C4-2B (cell line): ENCODE measurements around the gene CEP76.

Source experiments
- H3K27ac ChIP-seq: fragments of 450-650 bp; 2 replicates; pipeline ENCODE4 v1.5.1; 2017
- ZFX ChIP-seq: fragments of 450-650 bp; IDR thresholded peaks from 2 replicates; pipeline ENCODE4 v1.6.1; 2017
- TF ChIP-seq, protein P1 (sequence below): fragments of 450-650 bp; conservative IDR thresholded peaks from 2 replicates; pipeline ENCODE4 v1.5.1; 2017; ENCODE audit warnings: mild to moderate bottlenecking

Gene CEP76

DNA sequence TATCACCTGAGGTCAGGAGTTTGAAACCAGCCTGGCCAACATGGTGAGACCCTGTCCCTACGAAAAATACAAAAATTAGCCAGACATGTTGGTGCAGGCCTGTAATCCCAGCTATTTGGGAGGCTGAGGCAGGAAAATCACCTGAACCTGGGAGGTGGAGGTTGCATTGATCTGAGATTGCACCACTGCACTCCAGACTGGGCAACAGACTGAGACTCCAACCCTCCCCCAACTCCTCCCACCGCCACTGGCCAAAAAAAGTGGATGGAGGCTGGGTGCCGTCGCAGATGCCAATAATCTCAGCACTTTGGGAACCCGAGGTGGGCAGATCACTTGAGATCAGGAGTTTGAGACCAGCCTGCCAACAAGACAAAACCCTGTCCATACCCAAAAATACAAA lies 34.5 kb downstream of the CEP76 start:
- no peak for TF ChIP-seq ZFX
- TF ChIP-seq, protein P1, sequence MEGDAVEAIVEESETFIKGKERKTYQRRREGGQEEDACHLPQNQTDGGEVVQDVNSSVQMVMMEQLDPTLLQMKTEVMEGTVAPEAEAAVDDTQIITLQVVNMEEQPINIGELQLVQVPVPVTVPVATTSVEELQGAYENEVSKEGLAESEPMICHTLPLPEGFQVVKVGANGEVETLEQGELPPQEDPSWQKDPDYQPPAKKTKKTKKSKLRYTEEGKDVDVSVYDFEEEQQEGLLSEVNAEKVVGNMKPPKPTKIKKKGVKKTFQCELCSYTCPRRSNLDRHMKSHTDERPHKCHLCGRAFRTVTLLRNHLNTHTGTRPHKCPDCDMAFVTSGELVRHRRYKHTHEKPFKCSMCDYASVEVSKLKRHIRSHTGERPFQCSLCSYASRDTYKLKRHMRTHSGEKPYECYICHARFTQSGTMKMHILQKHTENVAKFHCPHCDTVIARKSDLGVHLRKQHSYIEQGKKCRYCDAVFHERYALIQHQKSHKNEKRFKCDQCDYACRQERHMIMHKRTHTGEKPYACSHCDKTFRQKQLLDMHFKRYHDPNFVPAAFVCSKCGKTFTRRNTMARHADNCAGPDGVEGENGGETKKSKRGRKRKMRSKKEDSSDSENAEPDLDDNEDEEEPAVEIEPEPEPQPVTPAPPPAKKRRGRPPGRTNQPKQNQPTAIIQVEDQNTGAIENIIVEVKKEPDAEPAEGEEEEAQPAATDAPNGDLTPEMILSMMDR, result no peak
- no peak overlapping the region for H3K27ac ChIP-seq

DNA sequence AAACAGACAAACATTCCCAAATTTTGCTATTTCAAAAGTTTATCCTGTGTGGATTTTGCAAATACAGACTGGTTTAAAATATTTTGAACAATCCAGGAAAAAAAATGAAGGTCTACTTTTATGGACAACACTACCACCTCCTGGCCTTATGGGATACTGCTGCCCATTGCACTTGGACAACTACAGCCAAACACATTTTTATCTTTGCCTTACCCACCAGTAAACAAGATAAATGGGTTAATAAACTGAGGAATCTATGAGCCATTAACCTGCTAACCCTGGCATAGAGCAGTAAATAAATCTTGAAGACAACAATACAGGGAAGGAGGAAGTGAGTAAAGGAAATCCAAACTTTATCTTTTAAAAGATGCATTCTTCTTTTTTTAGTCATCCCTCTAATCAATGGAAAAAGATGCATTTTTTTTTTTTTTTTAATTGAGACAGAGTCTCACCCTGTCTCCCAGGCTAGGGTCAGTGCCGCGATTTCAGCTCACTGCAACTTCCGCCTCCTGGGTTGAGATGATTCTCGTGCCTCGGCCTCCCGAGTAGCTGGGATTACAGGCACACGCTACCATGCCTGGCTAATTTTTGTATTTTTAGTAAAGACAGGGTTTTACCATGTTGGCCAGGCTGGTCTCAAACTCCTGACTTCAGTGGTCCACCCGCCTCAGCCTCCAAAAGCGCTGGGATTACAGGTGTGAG lies 42.5 kb downstream of the CEP76 start:
- no peak overlapping the region for H3K27ac ChIP-seq
- no peak for TF ChIP-seq ZFX
- TF ChIP-seq, protein P1, result peak; percentile 94

DNA sequence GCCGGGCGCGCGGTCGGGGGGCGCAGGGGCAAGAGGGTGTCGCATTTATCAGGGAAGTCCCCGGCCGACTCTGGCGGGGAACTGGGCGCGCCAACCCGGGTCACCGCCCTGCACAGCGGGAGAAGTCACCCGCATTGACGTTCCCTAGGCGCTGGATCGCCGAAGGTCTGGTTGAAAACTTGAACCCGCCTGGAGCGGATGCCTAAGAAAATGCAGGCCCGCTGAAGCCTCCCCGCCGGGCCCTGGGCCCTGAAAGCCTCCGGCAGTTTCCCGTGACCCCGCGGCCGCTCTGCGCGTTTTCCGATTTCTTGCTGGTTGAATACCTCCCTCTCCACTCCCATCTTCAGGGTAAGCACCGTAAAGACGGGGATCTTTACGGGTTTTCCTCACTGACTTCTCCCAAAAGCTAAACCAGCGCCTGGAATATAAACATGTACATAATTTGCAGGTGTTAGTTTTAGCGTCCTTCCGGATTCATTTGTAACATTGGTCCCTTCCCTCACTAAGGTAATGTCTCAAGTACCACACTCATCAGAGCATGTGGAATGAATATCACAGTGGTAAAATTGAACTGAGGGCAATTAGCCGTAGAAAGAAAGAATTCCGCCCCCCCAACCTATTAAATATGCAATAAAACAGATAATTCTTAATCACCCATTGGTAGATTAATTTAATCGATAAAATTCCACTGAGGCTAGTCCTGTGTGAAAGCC lies 43.9 kb downstream of the CEP76 start:
- peak overlapping the region; percentile 79 for H3K27ac ChIP-seq
- TF ChIP-seq ZFX, result no peak
- TF ChIP-seq, protein P1, result no peak

DNA sequence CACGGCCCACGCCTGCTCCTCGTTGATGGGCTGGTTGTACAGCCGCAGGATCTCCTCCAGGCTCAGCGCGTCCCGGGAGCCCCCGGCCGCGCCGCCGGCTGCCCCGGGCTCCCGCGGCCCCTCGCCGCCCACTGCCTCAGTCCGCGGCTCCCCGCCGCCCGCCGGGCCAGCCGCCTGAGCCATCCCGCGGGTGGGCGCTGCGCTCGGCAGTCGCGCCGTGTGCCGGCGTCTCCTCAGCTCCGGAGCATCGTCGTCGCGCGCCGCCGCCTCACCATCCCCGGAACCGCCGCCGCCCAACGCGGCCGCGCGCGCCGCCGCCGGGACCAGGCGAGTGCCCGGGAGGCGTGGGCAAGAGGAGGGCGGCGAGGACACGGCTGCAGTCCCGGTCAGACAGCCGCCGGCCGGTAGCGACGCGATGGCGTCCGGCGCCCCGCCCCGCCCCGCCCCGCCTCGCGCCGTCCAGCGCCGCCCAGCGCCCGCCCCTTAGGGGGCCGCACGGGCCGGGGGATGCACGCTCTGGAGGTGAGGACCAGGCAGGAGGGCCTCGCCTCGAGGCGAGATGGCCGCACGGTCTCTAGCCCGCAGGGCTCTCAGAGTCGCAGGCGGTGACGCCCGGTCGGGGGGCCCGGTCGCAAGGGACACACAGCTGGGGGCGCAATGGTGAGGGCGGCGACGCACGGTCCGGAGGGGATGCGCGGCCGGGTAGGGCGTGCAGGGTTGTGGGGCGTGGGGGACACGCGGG lies 44.7 kb downstream of the CEP76 start, which contains the start of gene SPIRE1:
Gene SPIRE1 (minus strand): TSS at position 424 of the 742 bp plus-strand sequence. CDS start 241 bp downstream, at position 183.
- TF ChIP-seq, protein P1, result 0 out of 2 replicates have a peak, but pooled peaks have one; percentile 13
- TF ChIP-seq ZFX, result no peak
- peak within 1 kb of the TSS; percentile 79 for H3K27ac ChIP-seq

DNA sequence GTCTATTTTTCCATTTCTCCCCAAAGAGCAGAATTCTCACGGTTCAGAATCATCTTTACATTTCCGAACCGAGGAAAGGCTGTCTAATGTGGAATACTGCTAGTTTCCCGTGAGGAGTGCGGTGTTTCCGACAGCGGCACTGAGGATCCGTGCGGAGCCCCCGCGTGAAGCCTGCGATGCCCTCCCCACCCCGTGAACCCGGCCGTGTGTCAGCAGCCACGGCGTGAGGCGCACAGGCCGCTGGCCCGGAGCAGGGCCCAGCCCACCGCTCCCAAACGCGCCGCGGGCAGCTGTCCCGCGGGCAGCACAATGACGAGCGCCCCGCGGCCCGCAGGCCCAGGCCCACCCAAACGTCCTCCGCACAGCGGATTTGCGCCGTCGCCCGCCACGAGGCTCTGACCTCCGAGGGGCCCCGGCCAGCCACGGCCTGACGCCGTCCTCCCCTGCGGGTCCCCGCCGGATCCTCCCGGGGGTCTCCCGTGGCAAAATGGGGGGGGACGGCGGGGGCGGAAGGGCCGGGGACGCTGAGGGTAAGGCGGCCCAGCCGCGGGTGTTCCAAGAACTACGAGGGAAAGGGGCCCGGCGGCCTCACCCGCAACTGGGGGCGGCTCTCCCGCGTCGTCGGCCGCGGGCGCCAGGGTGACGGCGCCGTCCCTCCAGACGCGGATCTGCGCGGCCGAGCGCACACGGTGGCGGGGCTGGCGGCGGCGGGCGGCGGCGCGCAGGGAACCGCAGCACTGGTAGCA lies 45.4 kb downstream of the CEP76 start:
- peak overlapping the region; percentile 79 for H3K27ac ChIP-seq
- TF ChIP-seq, protein P1, result no peak
- TF ChIP-seq ZFX, result peak; percentile 93

DNA sequence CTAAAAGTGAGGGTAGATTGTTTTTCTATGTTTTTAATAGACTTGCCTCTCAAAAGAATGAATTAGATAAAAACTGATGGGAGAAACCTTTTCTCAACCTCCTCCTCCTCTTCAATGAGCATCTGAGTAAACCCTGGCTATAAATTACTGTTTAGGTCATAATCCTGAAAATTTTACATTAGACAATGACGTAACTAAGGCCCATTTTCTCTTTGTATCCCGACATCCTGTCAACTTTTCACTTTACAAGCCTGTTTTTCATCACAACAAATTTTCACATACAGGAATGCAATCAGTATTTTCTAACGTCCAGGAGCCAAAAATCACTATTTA lies 46.0 kb downstream of the CEP76 start:
- peak overlapping the region; percentile 79 for H3K27ac ChIP-seq
- TF ChIP-seq ZFX, result no peak
- TF ChIP-seq, protein P1, result no peak
